C4-2B (cell line): ENCODE data around the gene TM2D3.

Source experiments
- CTCF ChIP-seq: fragments of 450-650 bp; conservative IDR thresholded peaks from 2 replicates; pipeline ENCODE4 v1.5.1; 2017; ENCODE audit warnings: mild to moderate bottlenecking
- ZFX ChIP-seq: fragments of 450-650 bp; IDR thresholded peaks from 2 replicates; pipeline ENCODE4 v1.6.1; 2017

- TF ChIP-seq CTCF (no peak), ZFX (no peak)
Measured at GRCh38 chr15:101619615-101619865, 32.6 kb downstream of the TM2D3 start.
